Measurements from ENCODE around the gene TELO2. TPM values are rescaled to one million over a fixed set of nuclear protein-coding genes. Genes with fewer than 3 reads are reported as not detected.

Gene TELO2
- total RNA-seq, 4 donors from 2014 or later, result 22.2 to 98.1 (median 49.6) TPM

- TF ChIP-seq EP300 (IDR thresholded peaks at IDR 0.05; ENCODE audit: low read depth), result no peak
- no peak for TF ChIP-seq POLR2A (IDR thresholded peaks at IDR 0.05)
- TF ChIP-seq, protein P1, sequence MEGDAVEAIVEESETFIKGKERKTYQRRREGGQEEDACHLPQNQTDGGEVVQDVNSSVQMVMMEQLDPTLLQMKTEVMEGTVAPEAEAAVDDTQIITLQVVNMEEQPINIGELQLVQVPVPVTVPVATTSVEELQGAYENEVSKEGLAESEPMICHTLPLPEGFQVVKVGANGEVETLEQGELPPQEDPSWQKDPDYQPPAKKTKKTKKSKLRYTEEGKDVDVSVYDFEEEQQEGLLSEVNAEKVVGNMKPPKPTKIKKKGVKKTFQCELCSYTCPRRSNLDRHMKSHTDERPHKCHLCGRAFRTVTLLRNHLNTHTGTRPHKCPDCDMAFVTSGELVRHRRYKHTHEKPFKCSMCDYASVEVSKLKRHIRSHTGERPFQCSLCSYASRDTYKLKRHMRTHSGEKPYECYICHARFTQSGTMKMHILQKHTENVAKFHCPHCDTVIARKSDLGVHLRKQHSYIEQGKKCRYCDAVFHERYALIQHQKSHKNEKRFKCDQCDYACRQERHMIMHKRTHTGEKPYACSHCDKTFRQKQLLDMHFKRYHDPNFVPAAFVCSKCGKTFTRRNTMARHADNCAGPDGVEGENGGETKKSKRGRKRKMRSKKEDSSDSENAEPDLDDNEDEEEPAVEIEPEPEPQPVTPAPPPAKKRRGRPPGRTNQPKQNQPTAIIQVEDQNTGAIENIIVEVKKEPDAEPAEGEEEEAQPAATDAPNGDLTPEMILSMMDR (IDR thresholded peaks at IDR 0.05), result no peak
- TF ChIP-seq POLR2AphosphoS5 (IDR thresholded peaks at IDR 0.05), result no peak
- no peaks in the 10 kb centered on the region for H3K27me3 ChIP-seq
- H3K27ac ChIP-seq, result no peak overlapping the region
- no peaks in the 10 kb centered on the region for H3K9me3 ChIP-seq
- intact Hi-C loops (cut with DNase I; ENCODE audit: low total_unique reads) (no loop called here), in situ Hi-C loops (cut with MboI; ENCODE audit: low pct_ligation_motif_present in 1 of 4, low pct_unique_long_range_greater_than_20kb in 1 of 4, low sequenced_read_pairs in 3 of 4) (no loop called here)
- no peak overlapping the region for H3K4me3 ChIP-seq
- H3K36me3 ChIP-seq, result no peaks in the 10 kb centered on the region
- 80 to 92% methylated on average over 5 to 34 of the region's 35 CpGs for WGBS, 2 donors (ENCODE audit: low coverage in 1 of 2)
- no peak for DNase-seq
- peaks cover 4 to 31% (median 19%) of the 10 kb centered on the region in 4 donors for H3K4me1 ChIP-seq
These were observed 46.8 kb downstream of the TELO2 start for GRCh38 chr16:1539720-1540555.

DNA sequence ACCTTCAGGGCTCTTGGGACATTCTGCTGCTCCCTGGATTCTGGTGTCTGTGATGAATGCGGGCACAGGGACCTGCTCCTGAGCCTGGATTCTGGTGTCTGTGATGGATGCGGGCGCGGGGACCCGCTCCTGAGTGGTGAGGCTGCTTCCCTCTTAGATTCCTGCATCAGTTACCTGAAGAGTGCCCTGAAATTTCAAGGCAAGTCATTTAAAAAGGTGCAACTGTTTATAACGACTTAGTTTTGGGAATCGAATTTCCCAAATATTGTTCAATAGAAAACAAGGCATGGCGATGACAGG lies 47.3 kb downstream of the TELO2 start:
- WGBS, 2 donors (ENCODE audit: low coverage in 1 of 2), result 67 to 94% methylated on average over 1 to 8 of the region's 8 CpGs
- in situ Hi-C loops (cut with MboI; ENCODE audit: low pct_ligation_motif_present in 1 of 4, low pct_unique_long_range_greater_than_20kb in 1 of 4, low sequenced_read_pairs in 3 of 4), result no loop called here
- Histone ChIP-seq H3K27ac (no peak overlapping the region), H3K4me3 (no peak overlapping the region), H3K9me3 (no peaks in the 10 kb centered on the region), H3K27me3 (no peaks in the 10 kb centered on the region), H3K36me3 (no peaks in the 10 kb centered on the region), H3K4me1 (peaks cover 9 to 37% (median 23%) of the 10 kb centered on the region in 4 donors)
- TF ChIP-seq POLR2AphosphoS5 (IDR thresholded peaks at IDR 0.05), result no peak
- no peak for TF ChIP-seq POLR2A (IDR thresholded peaks at IDR 0.05)
- TF ChIP-seq EP300 (IDR thresholded peaks at IDR 0.05; ENCODE audit: low read depth), result no peak
- TF ChIP-seq, protein P1 (IDR thresholded peaks at IDR 0.05), result no peak
- DNase-seq, result no peak
- intact Hi-C loops (cut with DNase I; ENCODE audit: low total_unique reads), result no loop called here

DNA sequence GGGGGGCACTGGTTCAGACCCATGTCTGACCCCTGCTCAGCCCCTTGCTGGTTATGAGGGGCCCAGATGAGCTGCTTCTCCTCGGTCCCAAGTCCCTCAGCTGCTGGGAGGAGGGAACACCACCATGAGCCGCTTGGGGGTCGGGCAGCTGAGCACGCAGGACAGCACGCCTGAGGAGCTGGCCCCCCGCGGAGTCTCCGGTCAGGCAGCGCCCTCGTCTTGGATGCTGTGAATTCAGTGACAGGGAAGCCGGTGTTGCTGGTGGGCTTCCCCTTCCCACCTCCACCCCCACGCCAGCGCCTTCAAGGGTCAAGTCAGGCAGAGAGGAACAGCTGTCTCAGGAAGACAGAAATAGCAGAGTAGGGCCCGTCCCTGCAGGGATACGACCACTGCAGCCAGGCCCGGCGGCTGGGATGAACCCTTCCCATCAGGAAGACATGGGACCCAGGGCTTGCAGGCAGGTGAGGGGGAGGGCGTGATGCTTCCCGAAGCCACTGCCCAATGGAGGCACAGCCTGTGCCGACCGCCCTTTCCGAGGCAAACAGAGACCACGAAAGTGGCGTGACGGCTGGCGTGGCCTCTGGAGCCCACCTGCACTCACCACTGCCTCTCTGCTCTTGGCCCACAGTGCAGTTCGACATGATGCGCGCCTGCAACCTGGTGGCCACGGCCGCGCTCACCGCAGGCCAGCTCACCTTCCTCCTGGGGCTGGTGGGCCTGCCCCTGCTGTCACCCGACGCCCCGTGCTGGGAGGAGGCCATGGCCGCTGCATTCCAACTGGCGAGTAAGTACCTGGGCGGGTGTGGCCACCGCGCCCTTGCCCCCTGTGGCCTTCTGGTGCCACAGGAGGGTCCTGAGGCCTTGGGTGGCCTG lies 48.4 kb downstream of the TELO2 start:
- 90% methylated on average over 36 of the region's 41 CpGs; no CpG with 5 or more reads in 1 of the 2 donors for WGBS, 2 donors (ENCODE audit: low coverage in 1 of 2)
- DNase-seq, result no peak
- TF ChIP-seq POLR2A (IDR thresholded peaks at IDR 0.05), result no peak
- TF ChIP-seq EP300 (IDR thresholded peaks at IDR 0.05; ENCODE audit: low read depth), result no peak
- TF ChIP-seq POLR2AphosphoS5 (IDR thresholded peaks at IDR 0.05), result no peak
- TF ChIP-seq, protein P1 (IDR thresholded peaks at IDR 0.05), result no peak
- H3K27ac ChIP-seq, result peak overlapping the region in 2 of 4 donors; percentile 38 to 87
- H3K27me3 ChIP-seq, result no peaks in the 10 kb centered on the region
- H3K4me1 ChIP-seq, result peaks cover 14 to 41% (median 28%) of the 10 kb centered on the region in 4 donors
- intact Hi-C loops (cut with DNase I; ENCODE audit: low total_unique reads), result no loop called here
- H3K36me3 ChIP-seq, result no peaks in the 10 kb centered on the region
- H3K9me3 ChIP-seq, result no peaks in the 10 kb centered on the region
- no peak overlapping the region for H3K4me3 ChIP-seq
- in situ Hi-C loops (cut with MboI; ENCODE audit: low pct_ligation_motif_present in 1 of 4, low pct_unique_long_range_greater_than_20kb in 1 of 4, low sequenced_read_pairs in 3 of 4), result no loop called here

DNA sequence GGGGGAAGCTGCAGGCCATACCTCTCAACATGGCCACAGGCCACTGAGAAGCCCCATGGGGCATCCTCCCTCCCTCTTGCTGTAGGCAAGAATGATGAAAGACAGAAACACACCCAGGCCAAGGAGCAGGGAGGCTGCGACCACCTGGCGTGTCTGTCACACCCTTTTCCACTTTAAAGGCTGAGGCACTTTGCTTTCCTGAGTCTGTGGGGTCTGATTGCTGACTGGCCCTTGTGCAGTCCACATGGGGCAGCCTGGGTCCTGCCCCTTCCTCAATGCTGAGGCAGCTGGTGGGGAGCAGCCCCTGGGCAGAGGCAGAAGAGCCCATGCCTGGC lies 49.0 kb downstream of the TELO2 start:
- H3K9me3 ChIP-seq, result no peaks in the 10 kb centered on the region
- H3K27ac ChIP-seq, result peak overlapping the region; percentile 38 to 87 (median 68)
- no peaks in the 10 kb centered on the region for H3K36me3 ChIP-seq
- no peaks in the 10 kb centered on the region for H3K27me3 ChIP-seq
- H3K4me3 ChIP-seq, result no peak overlapping the region
- in situ Hi-C loops (cut with MboI; ENCODE audit: low pct_ligation_motif_present in 1 of 4, low pct_unique_long_range_greater_than_20kb in 1 of 4, low sequenced_read_pairs in 3 of 4) (no loop called here), intact Hi-C loops (cut with DNase I; ENCODE audit: low total_unique reads) (no loop called here)
- peaks cover 14 to 41% (median 30%) of the 10 kb centered on the region in 4 donors for H3K4me1 ChIP-seq
- no peak for DNase-seq
- WGBS, 2 donors (ENCODE audit: low coverage in 1 of 2), result 73% methylated on average over 2 of the region's 2 CpGs; no CpG with 5 or more reads in 1 of the 2 donors
- no peak for TF ChIP-seq POLR2AphosphoS5 (IDR thresholded peaks at IDR 0.05)
- TF ChIP-seq POLR2A (IDR thresholded peaks at IDR 0.05), result no peak
- TF ChIP-seq, protein P1 (IDR thresholded peaks at IDR 0.05), result no peak
- TF ChIP-seq EP300 (IDR thresholded peaks at IDR 0.05; ENCODE audit: low read depth), result no peak
